T follicular helper cell (primary cell): ENCODE measurements around the gene EEF2KMT.
"Not testable (repeated sequence)": the region's sequence is repeated elsewhere in the genome, so short reads cannot be mapped to it uniquely, and the experiment has no call there.

Experiments
- DNase-seq: peaks from one replicate; pipeline ENCODE4 v3.0.0-alpha.2; 2020; ENCODE audit warnings: low read depth
- total RNA-seq, 2 experiments: gene quantifications; one replicate each; lab custom pipeline; 2026; lab: John Stamatoyannopoulos, UW

Gene EEF2KMT
- 14.4 to 28.2 reads per million in 2 experiments for total RNA-seq

GRCh38 chr16:5097470-5098220 is at the start of gene EEF2KMT:
EEF2KMT (minus strand) TSS chr16:5097795; CDS start chr16:5097739, 56 bp downstream.
- peak; percentile 76 for DNase-seq

- DNase-seq, result not testable (repeated sequence)
These were observed 47.0 kb upstream of the EEF2KMT start for GRCh38 chr16:5144621-5144956.

GRCh38 chr16:5143761-5144620 is 46.4 kb upstream of the EEF2KMT start:
- no peak for DNase-seq

GRCh38 chr16:5140151-5140550 is 42.6 kb upstream of the EEF2KMT start:
- DNase-seq, result not testable (repeated sequence)

- DNase-seq, result not testable (repeated sequence)
These were observed 37.3 kb upstream of the EEF2KMT start for GRCh38 chr16:5134739-5135452.

- not testable (repeated sequence) for DNase-seq
These were observed 35.5 kb upstream of the EEF2KMT start for GRCh38 chr16:5132915-5133600.

- not testable (repeated sequence) for DNase-seq
These were observed 33.9 kb upstream of the EEF2KMT start for GRCh38 chr16:5131467-5132004.

- DNase-seq, result peak; percentile 38
These were observed 19.9 kb upstream of the EEF2KMT start for GRCh38 chr16:5117300-5118087.

GRCh38 chr16:5116780-5117295 is 19.2 kb upstream of the EEF2KMT start:
- DNase-seq, result not testable (repeated sequence)

- not testable (repeated sequence) for DNase-seq
These were observed 13.3 kb upstream of the EEF2KMT start for GRCh38 chr16:5110933-5111332.

- no peak for DNase-seq
These were observed 11.0 kb upstream of the EEF2KMT start for GRCh38 chr16:5108505-5109158.

- not testable (repeated sequence) for DNase-seq
These were observed 7.4 kb upstream of the EEF2KMT start for GRCh38 chr16:5105039-5105438.

GRCh38 chr16:5103296-5104032 is 5.9 kb upstream of the EEF2KMT start:
- DNase-seq, result not testable (repeated sequence)

- not testable (repeated sequence) for DNase-seq
These were observed 1.6 kb upstream of the EEF2KMT start for GRCh38 chr16:5099174-5099573.

GRCh38 chr16:5098221-5099159 is 895 bp upstream of the EEF2KMT start:
- peak; percentile 93 for DNase-seq

- DNase-seq, result peak; percentile 32
These were observed 530 bp downstream of the EEF2KMT start for GRCh38 chr16:5097061-5097469.

- DNase-seq, result not testable (repeated sequence)
These were observed 1.0 kb downstream of the EEF2KMT start for GRCh38 chr16:5096437-5097060.
